HUES64 (cell line): ENCODE measurements around the gene FBXO41. TPM values are rescaled to one million over a fixed set of nuclear protein-coding genes. Genes with fewer than 3 reads are reported as not detected.
A peak's percentile ranks its signal among the peaks of the same experiment; 100 is the strongest.

Experiments used
- H3K27ac ChIP-seq: 2 replicates; pipeline ENCODE4 v1.7.0; 2013; ENCODE audit warnings: low read depth, low read length, inconsistent platforms
- H3K27me3 ChIP-seq: 2 replicates; pipeline ENCODE4 v1.6.1; 2013; ENCODE audit warnings: mild to moderate bottlenecking, low read length; ENCODE audit not compliant: insufficient read depth
- H3K36me3 ChIP-seq: 2 replicates; pipeline ENCODE4 v1.6.1; 2013; ENCODE audit warnings: mild to moderate bottlenecking, low read length; ENCODE audit not compliant: insufficient read depth
- H3K4me1 ChIP-seq: 2 replicates; pipeline ENCODE4 v1.6.1; 2013; ENCODE audit warnings: mild to moderate bottlenecking, low read length, moderate library complexity; ENCODE audit not compliant: insufficient read depth
- H3K4me3 ChIP-seq: 2 replicates; pipeline ENCODE4 v1.5.1; 2013; ENCODE audit warnings: mild to moderate bottlenecking, low read length, moderate library complexity
- H3K9ac ChIP-seq: 2 replicates; pipeline ENCODE4 v1.6.1; 2013; ENCODE audit warnings: mild to moderate bottlenecking, low read depth, low read length
- H3K9me3 ChIP-seq: 2 replicates; pipeline ENCODE4 v1.6.1; 2013; ENCODE audit warnings: low read depth, low read length; ENCODE audit not compliant: insufficient read depth
- WGBS: fragments of 150-250, 120-280 bp; methylation state at CpG from one replicate; pipeline ENCODE4 v1.1.7; 2013; ENCODE audit warnings: missing lambda C conversion rate; 5-methylcytosine and 5-hydroxymethylcytosine counted together
- polyA plus RNA-seq, 2 experiments: library from polyadenylated mRNA; stranded (reverse); fragments of 50-300 nt; gene quantifications; one replicate each; pipeline ENCODE4 v1.2.3, GENCODE V29; 2013

Gene FBXO41
- 3.4 TPM for polyA plus RNA-seq (2013, experiment 1 of 2)
- polyA plus RNA-seq (2013, experiment 2 of 2): 3.9 TPM

DNA sequence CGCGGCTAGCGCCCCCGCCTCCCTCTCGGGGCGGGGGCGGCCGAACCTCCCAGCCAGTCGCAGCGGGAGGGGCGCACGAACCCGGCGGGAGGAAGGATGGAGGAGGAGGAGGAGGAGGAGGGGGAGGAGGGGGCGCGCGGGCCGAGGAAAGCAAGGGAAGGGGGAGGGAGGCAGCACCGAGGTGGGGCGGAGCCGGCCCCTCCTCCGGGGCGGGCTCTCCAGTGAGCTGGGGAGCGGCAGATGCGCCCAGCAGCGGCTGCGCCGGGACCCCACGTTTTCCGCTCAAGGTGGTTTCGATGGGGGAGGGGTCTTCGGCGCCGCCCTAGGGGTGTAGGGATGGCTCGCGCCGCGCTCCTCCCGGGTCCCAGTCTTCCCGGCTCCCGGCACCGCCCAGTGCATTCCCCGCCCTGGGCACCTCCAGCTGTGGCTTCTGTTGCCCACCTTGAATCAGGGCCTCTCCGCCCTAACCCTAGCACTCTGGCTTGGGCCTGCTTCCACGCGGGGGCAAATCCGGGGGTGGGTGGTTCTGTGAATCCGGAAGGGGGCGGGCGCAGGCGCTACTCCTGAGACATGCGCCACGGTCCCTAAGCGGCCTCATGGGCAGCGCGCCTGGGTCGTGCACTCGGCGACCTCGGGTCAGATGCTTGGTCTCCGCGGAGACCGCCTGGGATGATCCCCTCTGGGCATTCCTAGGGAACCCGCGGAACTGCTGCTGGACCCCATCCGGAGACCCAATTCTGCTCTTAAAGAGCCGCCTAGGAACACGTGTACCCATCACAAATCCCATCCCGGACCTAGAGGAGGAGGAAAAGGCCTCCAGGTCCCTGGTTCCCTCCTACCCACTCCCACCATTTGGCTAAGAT, at the start of gene FBXO41:
Gene FBXO41, minus strand, starts transcription at position 183 of the 863 bp plus-strand sequence. CDS start 14,848 bp downstream, outside the sequence.
- Histone ChIP-seq H3K27me3 (peaks cover 51% of the 10 kb centered on the region), H3K4me3 (peak within 1 kb of the TSS; percentile 81), H3K27ac (no peak within 1 kb of the TSS), H3K9me3 (no peaks in the 10 kb centered on the region), H3K9ac (peak within 1 kb of the TSS; percentile 65), H3K36me3 (no peaks in the 10 kb centered on the region; the same call in 1 of the 2 replicates), H3K4me1 (peaks cover 5% of the 10 kb centered on the region; the same call in 1 of the 2 replicates)
- WGBS: 1% methylated on average over 69 of the region's 69 CpGs

GRCh38 chr2:73334045-73334444, 49.8 kb upstream of the FBXO41 start:
- Histone ChIP-seq H3K27me3 (peaks cover 7% of the 10 kb centered on the region; the same call in 1 of the 2 replicates), H3K27ac (no peak overlapping the region), H3K4me1 (no peaks in the 10 kb centered on the region), H3K4me3 (no peak overlapping the region), H3K9ac (no peak overlapping the region), H3K36me3 (no peaks in the 10 kb centered on the region), H3K9me3 (no peaks in the 10 kb centered on the region)
- no CpG with 5 or more reads among the region's 2 CpGs for WGBS

DNA sequence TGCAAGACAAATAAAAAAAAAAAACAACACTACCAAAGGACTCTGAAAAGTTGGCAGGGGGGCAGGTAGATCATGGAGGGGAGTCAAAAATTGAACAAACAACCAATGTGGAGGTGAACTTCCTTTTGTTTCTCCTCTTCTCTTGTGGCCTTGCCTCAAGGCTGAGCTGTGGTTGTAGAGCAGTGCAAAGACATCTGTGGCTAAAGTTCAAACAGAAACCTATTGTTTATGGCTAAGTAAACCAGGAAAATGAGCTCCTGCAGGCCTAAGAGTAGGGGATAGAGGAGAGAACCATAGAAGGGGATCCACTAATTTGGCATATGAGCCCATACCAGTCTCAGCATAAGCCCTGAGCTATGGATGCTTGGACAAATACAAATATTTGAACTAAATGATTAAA, 49.3 kb upstream of the FBXO41 start:
- H3K9me3 ChIP-seq: no peaks in the 10 kb centered on the region
- H3K27me3 ChIP-seq: peaks cover 7% of the 10 kb centered on the region; the same call in 1 of the 2 replicates
- no peak overlapping the region for H3K27ac ChIP-seq
- no peaks in the 10 kb centered on the region for H3K4me1 ChIP-seq
- H3K9ac ChIP-seq: no peak overlapping the region
- H3K4me3 ChIP-seq: no peak overlapping the region
- H3K36me3 ChIP-seq: no peaks in the 10 kb centered on the region

GRCh38 chr2:73324126-73324725, 39.9 kb upstream of the FBXO41 start:
- Histone ChIP-seq H3K9ac (no peak overlapping the region), H3K4me1 (no peaks in the 10 kb centered on the region), H3K4me3 (no peak overlapping the region), H3K27me3 (peaks cover 14% of the 10 kb centered on the region), H3K36me3 (no peaks in the 10 kb centered on the region), H3K9me3 (no peaks in the 10 kb centered on the region), H3K27ac (no peak overlapping the region)
- 81% methylated on average over 13 of the region's 13 CpGs for WGBS

DNA sequence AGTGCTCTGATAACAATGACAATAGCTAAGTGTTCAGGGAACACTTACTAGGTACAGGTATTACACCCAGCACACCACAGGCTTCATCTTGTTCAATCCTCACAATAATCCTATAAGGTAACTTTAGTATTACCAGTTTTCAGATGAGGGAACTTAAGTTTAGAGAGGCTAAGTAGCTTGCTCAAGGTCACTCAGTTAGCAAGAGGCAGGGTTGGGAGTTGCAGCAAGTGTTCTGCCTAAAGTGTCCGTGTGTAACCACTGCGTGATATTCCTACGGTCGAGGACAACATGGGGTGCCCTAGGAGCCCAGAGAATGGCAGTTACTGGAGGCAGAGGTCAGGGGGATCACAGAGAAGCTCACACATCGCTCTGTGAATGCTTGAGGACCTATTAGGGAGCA, 39.3 kb upstream of the FBXO41 start:
- WGBS: 82% methylated on average over 5 of the region's 5 CpGs
- Histone ChIP-seq H3K27me3 (peaks cover 14% of the 10 kb centered on the region), H3K4me3 (no peak overlapping the region), H3K27ac (no peak overlapping the region), H3K36me3 (no peaks in the 10 kb centered on the region), H3K9me3 (no peaks in the 10 kb centered on the region), H3K9ac (no peak overlapping the region), H3K4me1 (no peaks in the 10 kb centered on the region)

- peaks cover 10% of the 10 kb centered on the region; the same call in 1 of the 2 replicates for H3K27me3 ChIP-seq
- WGBS: 97% methylated on average over 2 of the region's 2 CpGs
These were observed 30.2 kb upstream of the FBXO41 start for GRCh38 chr2:73314441-73314840.

DNA sequence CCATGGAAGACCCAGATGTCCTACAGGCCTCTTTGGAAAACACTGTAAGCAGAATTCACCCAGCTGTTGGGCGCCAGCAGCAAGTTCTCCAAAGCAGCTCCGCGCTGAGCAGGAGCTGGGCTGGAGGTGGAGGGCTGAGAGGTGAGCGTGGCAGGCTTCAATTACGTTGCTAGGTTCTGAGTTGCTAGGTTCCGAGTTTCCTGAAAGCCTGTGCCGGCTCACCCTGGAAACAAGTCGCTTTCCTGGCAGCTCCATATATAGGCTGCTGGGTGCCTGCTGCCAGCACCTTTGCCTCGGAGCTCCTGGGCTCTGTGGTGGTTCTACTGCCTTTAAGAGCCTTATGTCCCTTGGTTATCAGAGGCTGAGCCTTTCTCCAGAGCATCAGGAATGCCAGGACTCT, 23.4 kb upstream of the FBXO41 start:
- Histone ChIP-seq H3K4me1 (no peaks in the 10 kb centered on the region), H3K36me3 (no peaks in the 10 kb centered on the region)
- WGBS: 88% methylated on average over 9 of the region's 9 CpGs

More at GRCh38 chr2:73314441-73314840, 30.2 kb upstream of the FBXO41 start:
- no peak overlapping the region for H3K27ac ChIP-seq
- H3K36me3 ChIP-seq: no peaks in the 10 kb centered on the region
- H3K4me1 ChIP-seq: no peaks in the 10 kb centered on the region
- H3K9ac ChIP-seq: no peak overlapping the region
- no peak overlapping the region for H3K4me3 ChIP-seq
- H3K9me3 ChIP-seq: no peaks in the 10 kb centered on the region

GRCh38 chr2:73301636-73302035, 17.4 kb upstream of the FBXO41 start:
- H3K9me3 ChIP-seq: no peaks in the 10 kb centered on the region
- H3K27me3 ChIP-seq: peaks cover 47% of the 10 kb centered on the region
- no peaks in the 10 kb centered on the region for H3K4me1 ChIP-seq
- H3K36me3 ChIP-seq: no peaks in the 10 kb centered on the region
- H3K4me3 ChIP-seq: no peak overlapping the region
- H3K9ac ChIP-seq: no peak overlapping the region
- 82% methylated on average over 3 of the region's 4 CpGs for WGBS
- no peak overlapping the region for H3K27ac ChIP-seq

More for the DNA sequence above, 23.4 kb upstream of the FBXO41 start:
- Histone ChIP-seq H3K9me3 (no peaks in the 10 kb centered on the region), H3K9ac (no peak overlapping the region), H3K4me3 (no peak overlapping the region), H3K27ac (no peak overlapping the region), H3K27me3 (peaks cover 20% of the 10 kb centered on the region)

DNA sequence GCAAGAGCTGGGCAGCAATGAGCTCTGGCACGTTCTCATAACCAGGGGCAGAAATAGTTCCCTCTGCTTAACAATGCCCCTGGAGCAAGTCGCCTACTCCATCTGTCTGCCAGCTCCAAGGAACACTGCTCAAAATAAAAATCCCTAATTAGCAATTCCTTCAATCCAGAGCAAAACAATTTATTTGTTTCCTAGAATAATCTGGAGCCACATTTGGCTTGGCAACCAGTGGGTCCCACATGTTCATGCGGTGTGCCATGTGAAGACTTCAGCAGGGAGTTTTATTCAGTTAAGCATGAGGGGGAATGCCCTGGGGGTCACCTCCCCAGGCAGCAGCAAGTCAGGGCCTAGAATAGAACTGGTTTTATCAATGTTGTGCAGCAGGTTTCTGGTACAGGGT, 16.6 kb upstream of the FBXO41 start:
- Histone ChIP-seq H3K36me3 (no peaks in the 10 kb centered on the region), H3K9me3 (no peaks in the 10 kb centered on the region), H3K4me1 (no peaks in the 10 kb centered on the region), H3K4me3 (no peak overlapping the region), H3K27me3 (peaks cover 55% of the 10 kb centered on the region), H3K27ac (no peak overlapping the region), H3K9ac (no peak overlapping the region)
- WGBS: 76% methylated on average over 3 of the region's 3 CpGs

DNA sequence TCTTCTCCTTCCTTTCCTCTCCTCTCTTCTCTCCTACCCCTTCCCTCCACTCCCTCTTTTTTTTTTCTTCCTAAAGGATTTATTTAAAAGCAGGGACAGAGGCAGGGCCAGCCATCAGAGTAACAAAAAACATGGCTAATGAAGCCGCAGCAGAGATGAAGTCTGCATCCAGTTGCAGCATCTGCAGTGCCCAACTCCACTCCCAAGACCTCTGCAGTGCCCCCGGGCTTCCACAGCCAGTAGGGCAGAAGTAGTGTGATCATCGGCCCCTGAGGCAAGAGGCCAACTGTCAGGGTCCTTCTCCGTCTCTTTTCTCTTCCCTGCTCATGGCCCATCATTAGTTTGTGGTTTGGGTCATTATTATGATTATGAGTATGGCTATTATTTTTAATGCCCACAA, 13.3 kb upstream of the FBXO41 start:
- Histone ChIP-seq H3K9ac (no peak overlapping the region), H3K27ac (no peak overlapping the region), H3K4me3 (no peak overlapping the region), H3K4me1 (no peaks in the 10 kb centered on the region; the same call in 1 of the 2 replicates), H3K9me3 (no peaks in the 10 kb centered on the region), H3K36me3 (no peaks in the 10 kb centered on the region), H3K27me3 (peaks cover 80% of the 10 kb centered on the region)
- WGBS: 74% methylated on average over 4 of the region's 4 CpGs

GRCh38 chr2:73297151-73297559, 12.9 kb upstream of the FBXO41 start:
- no peak overlapping the region for H3K4me3 ChIP-seq
- H3K4me1 ChIP-seq: no peaks in the 10 kb centered on the region; the same call in 1 of the 2 replicates
- H3K36me3 ChIP-seq: no peaks in the 10 kb centered on the region
- no peak overlapping the region for H3K9ac ChIP-seq
- H3K27ac ChIP-seq: no peak overlapping the region
- H3K27me3 ChIP-seq: peaks cover 84% of the 10 kb centered on the region
- 29% methylated on average over 2 of the region's 2 CpGs for WGBS
- H3K9me3 ChIP-seq: no peaks in the 10 kb centered on the region
